ENCODE measurements around the gene GUCA2A. TPM values are rescaled to one million over a fixed set of nuclear protein-coding genes. Genes with fewer than 3 reads are reported as not detected.
A peak's percentile ranks its signal among the peaks of the same experiment; 100 is the strongest.

The GUCA2A gene
- total and polyA plus RNA-seq, 2 of the 4 experiments (the other 2 are of a cell fraction): not detected

DNA sequence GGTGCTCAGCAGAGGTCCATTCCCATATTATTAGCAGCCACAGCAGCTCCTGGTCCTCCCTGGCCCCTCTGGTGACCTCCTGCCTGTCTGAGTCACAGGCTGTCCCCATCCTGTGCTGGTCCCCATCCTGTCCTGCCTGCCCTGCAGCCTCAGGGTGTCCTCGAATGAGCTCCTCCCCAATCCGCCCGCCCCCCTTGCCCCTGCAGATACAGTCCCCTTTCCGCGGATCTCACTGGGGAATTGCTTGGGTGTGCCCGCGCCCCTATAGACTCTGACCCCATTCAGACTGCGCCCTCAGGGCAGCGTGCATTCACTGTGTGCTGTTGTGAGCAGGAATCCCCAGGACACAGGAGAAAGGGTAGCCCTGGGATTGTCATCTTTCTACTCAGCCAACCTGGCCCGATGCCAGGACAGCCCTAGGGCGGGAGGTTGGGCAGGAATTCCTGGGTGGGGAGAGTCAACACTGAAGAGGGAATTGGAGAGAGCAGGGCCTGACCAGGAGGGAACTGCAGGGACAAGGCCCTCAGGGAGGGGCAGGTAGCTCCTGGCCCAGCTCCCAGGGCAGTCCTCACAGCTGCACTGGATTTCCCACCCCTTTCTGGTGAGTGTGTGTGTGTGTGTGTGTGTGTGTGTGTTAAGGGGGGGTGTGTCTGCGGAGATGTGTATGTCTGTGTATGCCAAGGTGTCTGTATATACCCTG, 1.1 kb upstream of the GUCA2A start:
- no peak overlapping the region for H3K4me2 ChIP-seq (ENCODE audit: low read depth, low read length)
- peaks cover 3% of the 10 kb centered on the region; the same call in 1 of the 2 replicates for H3K4me1 ChIP-seq (ENCODE audit: control insufficient read depth, insufficient read depth, low read length)
- H3K18ac ChIP-seq (ENCODE audit: low read depth, low read length): no peak overlapping the region
- no peak overlapping the region for H2AK5ac ChIP-seq (ENCODE audit: low read depth, low read length)
- H3K79me1 ChIP-seq (ENCODE audit: low read depth in 1 of 2, low read length in 2 of 2): no peaks in the 10 kb centered on the region
- CTCF ChIA-PET: no interaction called here
- 55% methylated on average over 3 of the region's 12 CpGs; no CpG with 5 or more reads in 1 of the 2 experiments for WGBS, 2 experiments (ENCODE audit: extremely low coverage in 2 of 2, insufficient read length in 1 of 2)
- no peak overlapping the region for H2BK20ac ChIP-seq (ENCODE audit: low read depth, low read length)
- no TSS peak for BruUV-seq (replicated peaks)
- DNase-seq (peak; percentile 31), ATAC-seq (ENCODE audit: low read depth) (peak; percentile 55)
- H3K14ac ChIP-seq (replicated peaks; ENCODE audit: low read depth, low read length): no peak overlapping the region
- no peak overlapping the region for H4K5ac ChIP-seq (ENCODE audit: low read depth, low read length)
- no peak overlapping the region for H2BK15ac ChIP-seq (ENCODE audit: low read depth, low read length)
- no peak overlapping the region for H3K23ac ChIP-seq (ENCODE audit: low read depth, low read length)
- no peak overlapping the region for H3K4me3 ChIP-seq (ENCODE audit: insufficient read depth, low read depth, low read length)
- H2AK9ac ChIP-seq (replicated peaks; ENCODE audit: low read depth, low read length, poor library complexity): no peak overlapping the region
- no peak overlapping the region for H4K91ac ChIP-seq (ENCODE audit: insufficient read depth, low read depth, low read length)
- H3K56ac ChIP-seq (ENCODE audit: extremely low read depth, insufficient read depth, low read length): no peak overlapping the region
- TF ChIP-seq POLR2A (IDR thresholded peaks at IDR 0.05; ENCODE audit: low read depth, low read length) (no peak), NFE2L2 (IDR thresholded peaks at IDR 0.05; ENCODE audit: low read depth, low read length) (no peak)
- TF ChIP-seq, protein P1, sequence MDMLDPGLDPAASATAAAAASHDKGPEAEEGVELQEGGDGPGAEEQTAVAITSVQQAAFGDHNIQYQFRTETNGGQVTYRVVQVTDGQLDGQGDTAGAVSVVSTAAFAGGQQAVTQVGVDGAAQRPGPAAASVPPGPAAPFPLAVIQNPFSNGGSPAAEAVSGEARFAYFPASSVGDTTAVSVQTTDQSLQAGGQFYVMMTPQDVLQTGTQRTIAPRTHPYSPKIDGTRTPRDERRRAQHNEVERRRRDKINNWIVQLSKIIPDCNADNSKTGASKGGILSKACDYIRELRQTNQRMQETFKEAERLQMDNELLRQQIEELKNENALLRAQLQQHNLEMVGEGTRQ (IDR thresholded peaks at IDR 0.05; ENCODE audit: low read depth, low read length): no peak
- H2AFZ ChIP-seq (replicated peaks; ENCODE audit: low read length, poor library complexity): no peak overlapping the region
- peaks cover 3% of the 10 kb centered on the region; the same call in 1 of the 2 replicates for H3K9me1 ChIP-seq (ENCODE audit: insufficient read depth, low read length)
- H3K4ac ChIP-seq (ENCODE audit: low read depth, low read length): no peak overlapping the region
- intact Hi-C loops (cut with micrococcal nuclease) (no loop called here), dilution Hi-C loops (cut with HindIII; ENCODE audit: low sequenced_read_pairs, unreplicated experiment) (no loop called here), in situ Hi-C loops (cut with MboI; ENCODE audit: low sequenced_read_pairs) (no loop called here)
- H2BK5ac ChIP-seq (ENCODE audit: low read depth, low read length, poor library complexity, severe bottlenecking): no peak overlapping the region
- H3K36me3 ChIP-seq (ENCODE audit: control insufficient read depth, insufficient read depth, low read length): no peaks in the 10 kb centered on the region
- H4K20me1 ChIP-seq (ENCODE audit: insufficient read depth, low read length): no peaks in the 10 kb centered on the region
- no peak overlapping the region for H2BK120ac ChIP-seq (ENCODE audit: low read depth, low read length)
- H3K27me3 ChIP-seq (ENCODE audit: control insufficient read depth, insufficient read depth, low read length): peaks cover 3% of the 10 kb centered on the region; the same call in 1 of the 2 replicates
- no peak overlapping the region for H3K27ac ChIP-seq (ENCODE audit: insufficient read depth, low read length)
- H3K9ac ChIP-seq (ENCODE audit: low read depth, low read length): no peak overlapping the region
- POLR2A ChIA-PET (ENCODE audit: unreplicated experiment): no interaction called here
- H3K9me3 ChIP-seq (ENCODE audit: control insufficient read depth, insufficient read depth, low read length): peaks cover 3% of the 10 kb centered on the region
- no peak overlapping the region for H4K8ac ChIP-seq (ENCODE audit: low read depth in 2 of 2, low read length in 2 of 2)

Data from IMR-90 (cell line).